ENCODE results near the gene N4BP2L2. TPM values are rescaled to one million over a fixed set of nuclear protein-coding genes. Genes with fewer than 3 reads are reported as not detected.
A peak's percentile ranks its signal among the peaks of the same experiment; 100 is the strongest.

Gene N4BP2L2
- total and polyA plus RNA-seq, 2 of the 13 experiments (the other 11 are each of a cell fraction or from before 2014, with no cell fraction given): 58.9 to 81.2 TPM

- peak; percentile 13; the same call in 1 of the 2 replicates for TF ChIP-seq CEBPG (CRISPR knock-in tag; IDR thresholded peaks at IDR 0.05)
- peak; percentile 63 for TF ChIP-seq ZFY (CRISPR knock-in tag; IDR thresholded peaks at IDR 0.05)
- no peak for TF ChIP-seq ZNF550 (CRISPR knock-in tag; IDR thresholded peaks at IDR 0.05; ENCODE audit: borderline replicate concordance)
- peak; percentile 51; the same call in 1 of the 2 replicates for TF ChIP-seq PPARG (CRISPR knock-in tag; conservative IDR thresholded peaks at IDR 0.05)
- TF ChIP-seq LCORL (IDR thresholded peaks at IDR 0.05): no peak
- peak; percentile 46; the same call in 1 of the 2 replicates for TF ChIP-seq LCORL (CRISPR knock-in tag; IDR thresholded peaks at IDR 0.05)
- 0 out of 2 replicates have a peak, but pooled peaks have one; percentile 37 for TF ChIP-seq RARA (CRISPR knock-in tag; IDR thresholded peaks at IDR 0.05)
- TF ChIP-seq CTCF (CRISPR knock-in tag; IDR thresholded peaks at IDR 0.05): peak; percentile 52
- TF ChIP-seq ZNF296 (CRISPR knock-in tag; conservative IDR thresholded peaks at IDR 0.05): no peak
- TF ChIP-seq ZNF646 (CRISPR knock-in tag; IDR thresholded peaks at IDR 0.05): peak; percentile 51; the same call in 1 of the 2 replicates
- TF ChIP-seq ZMYM3 (CRISPR knock-in tag; IDR thresholded peaks at IDR 0.05): peak; percentile 63; the same call in 1 of the 2 replicates
- TF ChIP-seq POGZ (CRISPR knock-in tag; IDR thresholded peaks at IDR 0.05): peak; percentile 62; the same call in 1 of the 2 replicates
- no peak for TF ChIP-seq TBX2 (CRISPR knock-in tag; IDR thresholded peaks at IDR 0.05; ENCODE audit: borderline replicate concordance)
- peak; percentile 46; the same call in 1 of the 2 replicates for TF ChIP-seq PHF21A (CRISPR knock-in tag; IDR thresholded peaks at IDR 0.05)
- TF ChIP-seq TEAD3 (CRISPR knock-in tag; optimal IDR thresholded peaks at IDR 0.05; ENCODE audit: borderline replicate concordance): peak; percentile 45
- TF ChIP-seq ETV5 (CRISPR knock-in tag; IDR thresholded peaks at IDR 0.05; ENCODE audit: borderline replicate concordance): peak; percentile 60; the same call in 1 of the 2 replicates
- peak; percentile 64; the same call in 1 of the 2 replicates for TF ChIP-seq ZMYM2 (CRISPR knock-in tag; IDR thresholded peaks at IDR 0.05)
- TF ChIP-seq HOXA3 (CRISPR knock-in tag; IDR thresholded peaks at IDR 0.05): peak; percentile 58; the same call in 1 of the 2 replicates
- no peak for TF ChIP-seq DRAP1 (CRISPR knock-in tag; IDR thresholded peaks at IDR 0.05)
- no peak for TF ChIP-seq ZBTB10 (CRISPR knock-in tag; IDR thresholded peaks at IDR 0.05; ENCODE audit: borderline replicate concordance)
- peak; percentile 44 for TF ChIP-seq MED1 (CRISPR knock-in tag; IDR thresholded peaks at IDR 0.05)
Measured at GRCh38 chr13:32549788-32550187, 11.2 kb upstream of the N4BP2L2 start (continued).
